Stimulated activated CD4-positive, alpha-beta T cell treated with anti-CD3 and anti-CD28 coated beads, TNF-alpha, amount 100 ng/mL, for 48 hours (primary cell): ENCODE measurements around the gene CHST9.
"Not testable (repeated sequence)": the region's sequence is repeated elsewhere in the genome, so short reads cannot be mapped to it uniquely, and the experiment has no call there.

ENCODE experiments used
- DNase-seq, 3 donors: peaks; one replicate each; pipeline ENCODE4 v3.0.0-alpha.2; 2020; ENCODE audit warnings: low read depth in 3 of 3

The CHST9 gene

DNA sequence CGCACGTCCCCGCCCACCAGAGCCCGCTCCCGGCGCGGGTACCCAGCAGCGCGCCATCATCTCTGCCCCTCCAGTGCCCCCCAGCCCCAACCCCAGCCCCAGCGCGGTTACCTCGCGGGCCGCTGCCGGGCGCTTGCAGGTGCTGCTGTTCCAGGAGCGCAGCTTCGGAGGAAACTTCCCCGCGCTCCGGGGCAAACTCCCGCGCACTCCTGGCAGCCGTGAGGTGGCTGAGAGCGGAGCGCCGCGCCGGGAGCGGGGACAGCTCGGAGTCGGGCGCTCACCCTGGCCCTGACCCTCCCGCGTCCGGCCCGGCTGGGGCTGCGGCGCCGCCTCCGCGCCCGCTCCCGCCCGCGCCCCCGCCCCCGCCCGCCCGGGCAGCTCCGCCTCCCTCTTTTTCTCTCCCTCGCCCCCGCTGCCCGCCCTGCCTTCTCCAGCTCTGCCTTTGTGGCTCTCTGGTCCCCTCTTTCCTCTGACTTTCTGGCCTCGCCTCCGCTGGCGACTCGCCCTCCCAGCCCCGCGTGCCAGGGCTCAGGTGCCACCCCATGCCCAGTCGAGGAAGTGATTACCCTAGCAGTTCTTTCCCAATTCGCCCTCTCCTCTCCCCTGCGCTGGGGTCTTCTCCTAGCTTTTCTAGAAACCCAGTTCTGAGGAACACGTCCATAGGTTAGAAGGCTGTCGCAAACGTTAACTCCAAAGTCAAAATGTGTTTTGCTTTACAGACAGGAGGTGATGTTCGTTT, at the start of gene CHST9:
Gene CHST9, minus strand, starts transcription at position 284 of the 739 bp plus-strand sequence. CDS start 42,499 bp downstream, outside the sequence.
- DNase-seq = no peak

- not testable (repeated sequence) for DNase-seq
Measured at GRCh38 chr18:27232355-27232754, 47.2 kb upstream of the CHST9 start.

DNA sequence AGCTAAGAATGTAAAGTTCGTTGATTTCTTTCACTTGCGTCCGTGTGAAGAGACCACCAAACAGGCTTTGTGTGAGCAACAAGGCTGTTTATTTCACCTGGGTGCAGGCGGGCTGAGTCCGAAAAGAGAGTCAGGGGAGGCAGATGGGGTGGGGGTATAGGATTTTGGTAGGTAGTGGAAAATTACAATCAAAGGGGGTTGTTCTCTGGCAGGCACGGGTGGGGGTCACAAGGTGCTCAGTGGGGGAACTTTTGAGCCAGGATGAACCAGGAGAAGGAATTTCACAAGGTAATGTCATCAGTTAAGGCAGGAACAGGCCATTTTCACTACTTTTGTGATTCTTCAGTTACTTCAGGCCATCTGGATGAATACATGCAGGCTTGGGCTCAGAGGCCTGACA, 46.6 kb upstream of the CHST9 start:
- not testable (repeated sequence) for DNase-seq

DNA sequence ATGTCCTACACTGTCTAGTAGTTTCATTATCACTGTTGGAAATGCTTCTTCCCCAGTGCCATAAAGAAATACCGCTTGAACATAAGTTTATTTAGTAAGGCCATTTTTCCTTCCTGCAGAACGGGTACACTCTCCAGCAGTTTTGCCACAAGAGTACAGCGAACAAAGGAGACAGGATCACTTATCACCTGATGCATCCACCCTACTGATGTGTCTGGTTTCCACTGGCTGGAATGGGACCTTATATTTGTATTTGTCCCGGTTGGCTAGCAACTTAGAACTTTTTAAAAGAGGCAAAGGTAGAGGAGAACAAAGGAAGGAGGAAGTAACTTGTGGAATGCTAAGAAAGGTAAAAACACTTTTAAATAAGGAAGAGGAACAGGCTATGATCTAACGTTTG, 46.1 kb upstream of the CHST9 start:
- not testable (repeated sequence) for DNase-seq

GRCh38 chr18:27227721-27228120, 42.6 kb upstream of the CHST9 start:
- no peak for DNase-seq

GRCh38 chr18:27226556-27227075, 41.5 kb upstream of the CHST9 start:
- no peak for DNase-seq

DNA sequence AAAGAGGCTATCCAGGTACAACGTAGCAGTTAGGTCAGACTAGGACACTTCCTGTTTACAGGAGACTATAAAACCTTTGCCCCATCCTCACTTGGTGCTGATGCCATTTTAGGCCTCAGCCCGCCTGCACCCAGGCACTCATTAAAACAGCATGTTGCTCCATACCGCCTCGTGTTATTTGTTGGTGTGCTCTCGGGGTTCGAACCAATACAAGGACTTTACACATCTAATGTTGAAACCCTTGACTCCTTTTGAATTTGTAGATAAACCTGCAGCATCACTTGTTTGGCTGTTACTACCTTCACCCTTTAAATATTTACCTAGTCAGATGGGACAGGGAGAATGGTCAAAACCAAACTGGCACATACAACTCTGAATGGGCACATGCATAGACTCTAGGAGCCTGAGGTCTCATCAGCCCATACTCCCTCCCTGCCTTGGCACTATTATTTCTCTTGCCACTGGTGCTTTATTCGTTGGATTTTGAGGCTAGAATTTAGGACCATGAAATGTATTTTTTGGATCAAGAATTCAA, 40.9 kb upstream of the CHST9 start:
- DNase-seq = no peak

GRCh38 chr18:27223526-27224291, 38.6 kb upstream of the CHST9 start:
- no peak for DNase-seq

DNA sequence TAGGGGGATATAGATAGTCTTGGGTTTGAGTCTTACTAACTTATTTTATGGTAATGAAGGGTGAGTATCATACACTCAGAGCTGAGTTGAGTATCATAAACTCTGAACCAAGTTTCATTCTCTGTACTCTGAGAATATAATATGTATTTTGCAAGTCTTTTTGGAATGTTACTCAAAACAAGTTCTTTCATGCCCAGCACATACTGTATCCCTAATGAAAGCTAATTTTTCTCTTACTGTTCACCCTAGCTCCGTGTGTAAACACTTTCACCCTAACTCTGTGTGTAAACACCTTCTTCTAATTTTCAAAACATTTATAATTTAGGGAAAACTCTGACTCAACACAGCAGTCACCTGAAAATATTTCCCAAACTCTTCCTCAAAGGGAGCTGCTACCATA, 29.7 kb upstream of the CHST9 start:
- DNase-seq = no peak

DNA sequence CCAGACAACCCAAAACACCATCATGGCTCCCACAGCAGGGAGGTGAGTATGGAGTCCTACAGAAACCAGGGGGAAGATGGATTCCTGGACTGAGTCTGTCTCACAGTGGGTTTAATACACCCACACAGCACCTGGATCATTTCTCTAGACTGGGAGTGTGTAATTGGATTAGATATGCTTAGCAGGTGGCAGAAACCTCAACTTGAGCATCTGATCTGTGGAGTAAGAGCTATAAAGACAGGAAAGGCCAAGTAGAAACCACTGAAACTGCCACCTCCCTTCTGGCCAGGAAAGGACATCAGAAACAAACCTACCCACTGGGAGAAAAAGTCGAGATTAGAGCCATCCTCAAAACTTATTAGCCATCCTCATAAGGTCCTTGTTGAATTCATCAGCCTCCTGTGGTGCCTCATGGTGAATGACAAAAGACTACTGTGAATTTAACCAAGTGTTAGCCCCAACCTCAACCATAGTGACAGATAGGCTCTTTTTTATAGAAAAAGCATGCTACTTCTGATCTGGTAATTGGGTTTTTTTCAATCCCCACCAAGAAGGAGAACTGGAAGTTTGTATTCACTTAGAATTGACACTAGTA, 28.1 kb upstream of the CHST9 start:
- no peak for DNase-seq

DNA sequence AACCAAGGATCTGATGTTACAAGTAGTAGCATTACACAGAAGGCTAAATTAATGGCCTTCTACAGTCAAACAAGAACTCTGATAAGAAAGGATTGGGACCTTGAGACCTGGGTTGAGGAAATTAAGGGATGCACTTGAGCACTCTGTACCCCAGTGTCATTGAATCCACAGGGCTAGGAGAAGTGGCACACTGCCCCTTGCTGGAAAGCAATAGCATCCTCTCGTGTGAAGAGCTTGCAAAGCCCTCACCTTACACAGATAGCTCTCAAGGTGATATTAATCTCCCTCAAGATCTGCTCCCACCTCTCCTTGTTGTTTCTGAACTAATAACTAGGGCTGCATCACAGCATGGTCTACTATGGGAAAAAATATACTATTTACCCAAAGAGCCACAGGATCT, 26.5 kb upstream of the CHST9 start:
- DNase-seq = no peak

DNA sequence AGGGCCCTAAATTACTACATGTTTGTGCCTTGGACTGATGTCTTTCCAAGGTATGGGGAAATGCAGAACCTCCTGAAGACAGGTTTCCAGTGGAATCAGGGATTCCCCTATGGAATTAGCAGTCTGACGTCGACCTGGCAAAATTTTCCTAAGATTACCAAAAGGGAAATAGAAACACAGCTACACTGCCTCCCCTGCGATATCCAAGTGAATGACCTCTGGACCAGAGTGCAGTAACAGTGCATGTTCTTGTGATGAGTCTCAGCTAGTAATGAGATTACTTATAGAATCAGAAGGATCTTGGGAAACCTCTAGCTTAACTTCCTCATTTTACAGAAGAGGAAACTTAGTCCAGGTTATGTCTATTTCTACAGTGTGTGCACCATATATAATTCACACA, 21.3 kb upstream of the CHST9 start:
- no peak for DNase-seq

DNA sequence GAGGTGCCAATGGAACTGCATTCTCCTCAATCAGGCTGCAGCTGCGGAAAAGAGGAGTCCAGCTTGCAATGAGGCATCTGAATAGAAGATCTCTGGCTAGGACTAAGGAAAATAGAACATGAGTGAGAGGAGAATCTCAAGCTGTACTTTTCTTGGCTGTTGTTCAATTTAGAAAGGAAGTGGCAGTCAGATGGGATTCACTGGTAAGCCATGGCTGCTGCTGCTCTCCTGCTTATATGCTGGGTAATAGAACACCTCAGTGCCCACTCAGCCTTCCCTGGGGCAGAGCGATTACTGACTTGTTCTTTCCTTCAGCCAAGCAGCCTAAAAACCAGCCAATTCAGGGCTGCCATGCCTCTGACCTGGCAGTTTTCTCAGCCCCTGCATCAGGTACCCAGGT, 17.6 kb upstream of the CHST9 start:
- DNase-seq = no peak

- DNase-seq = no peak
Measured at GRCh38 chr18:27198036-27198435, 12.9 kb upstream of the CHST9 start.

DNA sequence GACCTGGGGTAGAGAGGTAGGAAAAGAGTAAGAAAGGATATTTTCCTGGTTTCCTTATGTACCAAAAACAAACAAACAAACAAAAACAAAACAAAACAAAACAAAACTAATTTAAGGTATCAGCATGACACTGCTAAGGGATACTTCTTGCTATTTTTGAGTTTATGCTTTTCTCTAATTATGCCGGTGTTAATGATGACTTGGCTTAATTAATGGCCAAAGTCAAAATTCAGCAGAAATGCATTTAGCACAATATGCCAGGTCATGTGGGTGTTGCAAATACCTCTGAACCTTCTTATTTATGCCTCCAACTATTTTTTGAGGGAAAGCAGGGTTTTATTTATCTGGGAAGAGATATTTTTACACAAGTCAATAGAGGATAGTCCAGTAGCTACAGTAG, 3.2 kb upstream of the CHST9 start:
- DNase-seq = no peak

- DNase-seq = no peak
Measured at GRCh38 chr18:27185897-27186296, 789 bp upstream of the CHST9 start.

GRCh38 chr18:27184115-27185024, 738 bp downstream of the CHST9 start:
- DNase-seq = no peak

GRCh38 chr18:27181726-27182125, 3.4 kb downstream of the CHST9 start:
- no peak for DNase-seq

- DNase-seq = no peak
Measured at GRCh38 chr18:27178424-27178823, 6.7 kb downstream of the CHST9 start.

DNA sequence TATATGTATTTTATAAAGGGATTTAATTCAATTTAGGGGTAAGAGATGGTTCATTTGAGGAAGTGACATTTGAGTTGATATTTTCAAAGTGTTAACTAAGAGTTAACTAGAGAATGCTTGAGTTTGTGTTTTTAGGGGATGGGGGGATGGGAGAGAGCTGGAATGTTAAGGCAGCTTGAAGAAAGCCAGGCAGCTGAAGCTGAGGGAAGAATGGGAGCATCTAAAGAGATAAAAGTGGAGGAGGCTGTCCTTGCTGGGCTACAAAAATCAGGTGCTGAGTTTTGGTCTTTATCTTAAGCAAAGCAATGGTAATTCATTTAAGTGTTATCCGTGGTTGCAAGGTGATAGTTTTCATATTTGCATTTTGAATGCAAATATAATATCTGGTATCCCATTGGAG, 9.2 kb downstream of the CHST9 start:
- DNase-seq = no peak

DNA sequence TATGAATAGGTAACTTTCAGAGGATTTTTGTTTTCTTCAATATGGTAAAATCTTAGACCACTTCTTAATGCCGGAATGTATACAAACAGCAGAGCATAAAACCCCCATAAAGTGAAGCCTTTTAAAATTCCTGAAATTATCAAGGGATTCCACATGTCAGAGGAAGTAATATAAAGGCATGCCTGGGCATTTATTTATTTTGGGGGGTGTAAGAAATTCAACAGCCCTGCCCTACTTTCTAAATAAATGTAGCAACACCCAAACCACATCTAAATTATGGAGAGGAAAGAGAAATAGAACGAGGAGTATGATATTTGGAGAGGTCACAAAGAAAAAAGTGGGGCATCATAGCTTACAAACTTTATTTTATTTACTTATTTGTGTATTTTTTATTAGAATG, 9.9 kb downstream of the CHST9 start:
- no peak for DNase-seq
